Stomach (tissue), 9 donors: ENCODE data around the gene ANKRD12. TPM values are rescaled to one million over a fixed set of nuclear protein-coding genes. Genes with fewer than 3 reads are reported as not detected.

Experiments
- DNase-seq, 2 donors: peaks; one replicate each; pipeline versions ENCODE4 v3.0.0 to v3.0.0-alpha.2; 2013 to 2019
- H3K27ac ChIP-seq, 5 donors: fragments of 200-600 bp in 4 of 5; sonication (generic) in 4 of 5; one replicate each; pipeline ENCODE4 v1.5.1; 2013 to 2019; ENCODE audit warnings: mild to moderate bottlenecking in 1 of 5, moderate library complexity in 1 of 5
- H3K27me3 ChIP-seq, 3 donors: fragments of 200-600 bp; sonication (generic); one replicate each; pipeline ENCODE4 v1.5.1; 2017 to 2019; ENCODE audit warnings: mixed run types in 1 of 3
- H3K36me3 ChIP-seq, 4 donors: fragments of 200-600 bp; sonication (generic); 1 replicate in 3 of 4; 2 replicates in 1 of 4; pipeline ENCODE4 v1.5.1; 2016 to 2019
- H3K4me1 ChIP-seq, 4 donors: fragments of 200-600 bp; sonication (generic); one replicate each; pipeline ENCODE4 v1.5.1; 2016 to 2019
- H3K4me3 ChIP-seq, 4 donors: fragments of 200-600 bp; sonication (generic) in 3 of 4; one replicate each; pipeline ENCODE4 v1.5.1; 2016 to 2019; ENCODE audit warnings: mild to moderate bottlenecking in 1 of 4
- H3K9me3 ChIP-seq, 4 donors: fragments of 200-600 bp; sonication (generic); one replicate each; pipeline ENCODE4 v1.5.1; 2016 to 2019
- CTCF ChIP-seq, 7 experiments: fragments of 450-650 bp in 4 of 7; fragments of 200-600 bp in 3 of 7; sonication (generic) in 3 of 7; IDR thresholded peaks; one replicate each; pipeline ENCODE4 v1.5.1; 2016 to 2019; ENCODE audit warnings: antibody characterized with exemption in 7 of 7, control low read depth in 2 of 7, mild to moderate bottlenecking in 1 of 7
- EP300 ChIP-seq: sonication (generic); formaldehyde crosslinking; IDR thresholded peaks from one replicate; pipeline ENCODE4 v1.6.1; 2017; ENCODE audit warnings: antibody characterized with exemption
- POLR2A ChIP-seq, 4 donors: fragments of 450-650 bp; IDR thresholded peaks; one replicate each; pipeline ENCODE4 v1.6.1; 2016; ENCODE audit warnings: antibody characterized with exemption in 4 of 4, control low read depth in 2 of 4, mild to moderate bottlenecking in 1 of 4, moderate library complexity in 1 of 4
- POLR2AphosphoS5 ChIP-seq, 3 donors: sonication (generic); formaldehyde crosslinking; IDR thresholded peaks; one replicate each; pipeline ENCODE4 v1.6.1; 2016; ENCODE audit warnings: antibody characterized with exemption in 3 of 3
- WGBS, 5 donors: extraction: QIAGEN DNeasy Blood & Tissue Kit in 3 of 5; methylation state at CpG; one replicate each; pipeline versions ENCODE4 v1.1.5 to v1.1.7; 2013 to 2018; 5-methylcytosine and 5-hydroxymethylcytosine counted together
- intact Hi-C: fragments of 100-400 bp; cut with DNase I; formaldehyde crosslinking; loops from one replicate; pipeline ENCODE4 v1.15.1; 2023; ENCODE audit warnings: low total_unique reads
- polyA plus RNA-seq, 3 donors: library from polyadenylated mRNA; stranded (reverse); fragments of 200-250 nt; gene quantifications; one replicate each; pipeline ENCODE4 v1.2.3, GENCODE V29; 2013
- total RNA-seq, 5 donors: library from RNA; depleted of rRNA; stranded (reverse); fragments of >200 nt; gene quantifications; one replicate each; pipeline versions ENCODE4 v1.1.0 to v1.2.3, GENCODE V29; 2014 to 2016
- donor health status: healthy with polysubstance abuse.
- donor health status: Bipolar disorder and iron deficiency.
- donor health status: healthy.

The ANKRD12 gene
- total and polyA plus RNA-seq, 8 donors = 10.0 to 85.5 (median 46.0) TPM

GRCh38 chr18:9325716-9326115 is 189.1 kb downstream of the ANKRD12 start:
- no peak overlapping the region for H3K27ac ChIP-seq
- no peak overlapping the region for H3K4me3 ChIP-seq
- H3K4me1 ChIP-seq = peaks cover 0 to 5% (median 2%) of the 10 kb centered on the region in 4 donors
- no peak for DNase-seq
- TF ChIP-seq CTCF (IDR thresholded peaks at IDR 0.05) = no peak
- no peak for TF ChIP-seq POLR2AphosphoS5 (IDR thresholded peaks at IDR 0.05)
- intact Hi-C loops = no loop called here
- H3K36me3 ChIP-seq = no peaks in the 10 kb centered on the region
- H3K27me3 ChIP-seq = no peaks in the 10 kb centered on the region
- WGBS, 5 donors = 49 to 73% (median 55%) methylated on average over 2 of the region's 2 CpGs
- H3K9me3 ChIP-seq = peaks cover 0 to 11% (median 7%) of the 10 kb centered on the region in 4 donors

GRCh38 chr18:9328776-9329175 is 192.2 kb downstream of the ANKRD12 start:
- WGBS, 5 donors = 45 to 95% (median 71%) methylated on average over 2 of the region's 2 CpGs
- H3K4me1 ChIP-seq = peaks cover 0 to 10% (median 4%) of the 10 kb centered on the region in 4 donors
- intact Hi-C loops = no loop called here
- DNase-seq = no peak
- no peak overlapping the region for H3K27ac ChIP-seq
- H3K27me3 ChIP-seq = no peaks in the 10 kb centered on the region
- peaks cover 0 to 11% (median 7%) of the 10 kb centered on the region in 4 donors for H3K9me3 ChIP-seq
- TF ChIP-seq CTCF (IDR thresholded peaks at IDR 0.05) = no peak
- TF ChIP-seq POLR2AphosphoS5 (IDR thresholded peaks at IDR 0.05) = no peak
- TF ChIP-seq POLR2A (IDR thresholded peaks at IDR 0.05) = no peak
- no peak for TF ChIP-seq EP300
- H3K4me3 ChIP-seq = no peak overlapping the region
- no peaks in the 10 kb centered on the region for H3K36me3 ChIP-seq

GRCh38 chr18:9329471-9329870 is 192.9 kb downstream of the ANKRD12 start:
- H3K4me3 ChIP-seq = no peak overlapping the region
- 9 to 63% (median 34%) methylated on average over 1 of the region's 1 CpG for WGBS, 5 donors
- no peaks in the 10 kb centered on the region for H3K27me3 ChIP-seq
- DNase-seq = no peak
- intact Hi-C loops = no loop called here
- peaks cover 0 to 12% (median 6%) of the 10 kb centered on the region in 4 donors for H3K4me1 ChIP-seq
- no peaks in the 10 kb centered on the region for H3K36me3 ChIP-seq
- TF ChIP-seq POLR2A (IDR thresholded peaks at IDR 0.05) (no peak), CTCF (IDR thresholded peaks at IDR 0.05) (no peak), EP300 (no peak), POLR2AphosphoS5 (IDR thresholded peaks at IDR 0.05) (no peak)
- no peak overlapping the region for H3K27ac ChIP-seq
- peaks cover 0 to 11% (median 7%) of the 10 kb centered on the region in 4 donors for H3K9me3 ChIP-seq

- 63 to 74% (median 67%) methylated on average over 3 of the region's 3 CpGs for WGBS, 5 donors
- Histone ChIP-seq H3K9me3 (peaks cover 0 to 11% (median 7%) of the 10 kb centered on the region in 4 donors), H3K36me3 (no peaks in the 10 kb centered on the region), H3K4me1 (peaks cover under 1 to 16% (median 7%) of the 10 kb centered on the region in 4 donors), H3K4me3 (no peak overlapping the region), H3K27me3 (no peaks in the 10 kb centered on the region), H3K27ac (no peak overlapping the region)
- TF ChIP-seq CTCF (IDR thresholded peaks at IDR 0.05) = no peak
- TF ChIP-seq POLR2AphosphoS5 (IDR thresholded peaks at IDR 0.05) = no peak
- no peak for TF ChIP-seq EP300
- TF ChIP-seq POLR2A (IDR thresholded peaks at IDR 0.05) = no peak
- intact Hi-C loops = no loop called here
- no peak for DNase-seq
Observed at GRCh38 chr18:9330419-9330818, 193.8 kb downstream of the ANKRD12 start.
